SJCRH30 (cell line): Measurements from ENCODE around the gene SLC66A2. TPM values are rescaled to one million over a fixed set of nuclear protein-coding genes. Genes with fewer than 3 reads are reported as not detected.
"Not testable (repeated sequence)": the region's sequence is repeated elsewhere in the genome, so short reads cannot be mapped to it uniquely, and the experiment has no call there.

Experiments
- DNase-seq, 2 experiments: peaks; one replicate each; pipeline ENCODE4 v3.0.0-alpha.2; 2015 to 2020
- H3K27ac ChIP-seq: fragments of 250-450 bp; sonication (Bioruptor Pico); 2 replicates; pipeline ENCODE4 v1.5.1; 2020; ENCODE audit warnings: mild to moderate bottlenecking, moderate library complexity
- H3K27me3 ChIP-seq: fragments of 250-450 bp; sonication (Bioruptor Pico); 2 replicates; pipeline ENCODE4 v1.5.1; 2020; ENCODE audit warnings: mild to moderate bottlenecking, moderate library complexity
- H3K36me3 ChIP-seq: fragments of 250-450 bp; sonication (Bioruptor Pico); 2 replicates; pipeline ENCODE4 v1.5.1; 2020; ENCODE audit warnings: mild to moderate bottlenecking, moderate library complexity
- H3K4me1 ChIP-seq: fragments of 250-450 bp; sonication (Bioruptor Pico); 2 replicates; pipeline ENCODE4 v1.5.1; 2020; ENCODE audit warnings: mild to moderate bottlenecking, moderate library complexity
- H3K4me3 ChIP-seq: fragments of 250-450 bp; sonication (Bioruptor Pico); 2 replicates; pipeline ENCODE4 v1.5.1; 2020; ENCODE audit warnings: mild to moderate bottlenecking, moderate library complexity
- H3K9me3 ChIP-seq: fragments of 250-450 bp; sonication (Bioruptor Pico); replicated peaks from 2 replicates; pipeline ENCODE4 v1.5.1; 2020; ENCODE audit warnings: mild to moderate bottlenecking, moderate library complexity
- total RNA-seq: library from RNA; depleted of rRNA; stranded (reverse); fragments of >200 nt; shearing (Covaris generic); gene quantifications from 2 replicates; pipeline ENCODE4 v1.2.3, GENCODE V29; 2014

The SLC66A2 gene
- total RNA-seq, 1 experiment from 2014 or later = 16.3 TPM

DNA sequence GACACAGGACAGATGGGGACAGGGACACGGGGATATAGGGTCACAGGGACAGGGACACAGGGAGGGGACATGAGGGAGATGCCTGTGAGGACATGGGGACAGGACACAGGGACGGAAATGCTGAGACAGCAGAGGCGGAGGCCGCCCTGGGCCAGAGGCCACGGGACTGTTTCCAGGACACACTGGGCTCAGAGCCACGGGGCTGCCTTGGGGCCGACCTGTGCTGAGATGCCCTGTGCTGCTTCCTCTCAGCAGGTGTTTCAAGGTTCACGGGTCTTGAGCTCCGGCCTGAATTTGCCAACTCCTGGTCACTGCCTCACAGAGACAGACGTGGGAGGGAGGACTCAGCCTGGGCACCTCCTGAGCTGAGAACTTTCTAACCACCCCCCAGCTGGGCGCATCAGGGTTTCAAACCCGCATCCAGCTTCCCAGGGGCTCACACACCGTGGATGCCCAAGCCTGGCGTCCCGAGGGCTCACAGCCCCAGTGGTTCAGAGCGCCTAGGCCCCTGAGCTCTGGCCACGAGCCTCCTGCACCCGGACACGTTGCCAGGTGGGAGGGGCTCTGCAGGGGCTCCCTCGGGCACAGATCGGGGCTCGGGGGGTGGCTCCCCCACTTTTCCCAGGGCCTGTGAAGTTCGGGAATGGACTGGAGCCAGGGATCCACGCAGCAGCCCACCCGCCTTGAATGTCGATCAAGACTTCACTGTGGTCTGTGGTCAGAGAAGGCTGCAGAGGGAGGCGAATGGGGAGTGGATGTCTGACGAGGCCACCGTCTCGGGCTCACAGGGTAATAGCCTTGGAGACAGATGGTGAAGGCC is 64.1 kb downstream of the SLC66A2 start:
- Histone ChIP-seq H3K9me3 (no peaks in the 10 kb centered on the region), H3K4me1 (no peaks in the 10 kb centered on the region), H3K36me3 (no peaks in the 10 kb centered on the region), H3K27ac (no peak overlapping the region), H3K4me3 (no peak overlapping the region), H3K27me3 (no peaks in the 10 kb centered on the region)
- DNase-seq = no peak

DNA sequence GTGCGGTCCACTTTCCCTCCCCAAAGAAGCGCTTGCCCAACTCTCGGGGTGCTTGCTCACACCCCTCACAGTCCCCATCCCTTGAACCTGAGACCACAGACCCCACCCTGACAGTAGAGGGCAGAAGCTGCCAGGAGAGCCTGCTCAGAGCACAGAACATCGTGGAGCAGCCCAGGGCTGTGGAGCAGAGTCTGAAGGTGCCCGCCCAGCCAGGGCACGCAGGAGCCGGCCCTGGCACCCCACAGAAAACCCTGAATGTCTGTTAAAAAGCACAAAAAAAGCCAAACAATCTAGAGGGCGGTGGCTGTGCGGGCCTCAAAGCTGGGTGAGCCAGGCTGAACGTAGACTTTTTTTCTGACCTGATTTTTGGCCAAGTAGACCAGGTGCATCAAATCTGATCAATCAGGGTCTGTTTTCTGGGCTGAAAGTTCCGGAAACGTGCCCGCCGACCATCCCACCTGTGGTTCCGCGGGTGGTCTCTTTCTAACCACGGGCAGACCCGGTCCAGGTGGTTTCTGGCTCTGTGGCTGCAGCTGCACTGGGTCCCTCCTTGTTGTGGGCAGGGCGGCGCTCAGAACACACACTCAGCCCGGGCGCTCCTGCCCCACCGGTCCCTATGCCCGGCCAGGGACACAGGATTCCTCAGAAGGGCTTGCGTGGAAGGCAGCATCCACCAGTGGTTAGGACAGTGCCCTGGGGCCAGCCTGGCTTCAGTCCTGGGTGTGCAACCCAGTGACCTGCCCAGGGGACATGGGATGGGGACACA is 66.3 kb downstream of the SLC66A2 start:
- no peaks in the 10 kb centered on the region for H3K36me3 ChIP-seq
- no peak overlapping the region for H3K27ac ChIP-seq
- H3K9me3 ChIP-seq = no peaks in the 10 kb centered on the region
- no peaks in the 10 kb centered on the region for H3K4me1 ChIP-seq
- H3K27me3 ChIP-seq = no peaks in the 10 kb centered on the region
- H3K4me3 ChIP-seq = no peak overlapping the region
- no peak for DNase-seq

- no peak for DNase-seq
- no peaks in the 10 kb centered on the region for H3K9me3 ChIP-seq
Measured at GRCh38 chr18:79884294-79884962, 67.0 kb downstream of the SLC66A2 start.

DNA sequence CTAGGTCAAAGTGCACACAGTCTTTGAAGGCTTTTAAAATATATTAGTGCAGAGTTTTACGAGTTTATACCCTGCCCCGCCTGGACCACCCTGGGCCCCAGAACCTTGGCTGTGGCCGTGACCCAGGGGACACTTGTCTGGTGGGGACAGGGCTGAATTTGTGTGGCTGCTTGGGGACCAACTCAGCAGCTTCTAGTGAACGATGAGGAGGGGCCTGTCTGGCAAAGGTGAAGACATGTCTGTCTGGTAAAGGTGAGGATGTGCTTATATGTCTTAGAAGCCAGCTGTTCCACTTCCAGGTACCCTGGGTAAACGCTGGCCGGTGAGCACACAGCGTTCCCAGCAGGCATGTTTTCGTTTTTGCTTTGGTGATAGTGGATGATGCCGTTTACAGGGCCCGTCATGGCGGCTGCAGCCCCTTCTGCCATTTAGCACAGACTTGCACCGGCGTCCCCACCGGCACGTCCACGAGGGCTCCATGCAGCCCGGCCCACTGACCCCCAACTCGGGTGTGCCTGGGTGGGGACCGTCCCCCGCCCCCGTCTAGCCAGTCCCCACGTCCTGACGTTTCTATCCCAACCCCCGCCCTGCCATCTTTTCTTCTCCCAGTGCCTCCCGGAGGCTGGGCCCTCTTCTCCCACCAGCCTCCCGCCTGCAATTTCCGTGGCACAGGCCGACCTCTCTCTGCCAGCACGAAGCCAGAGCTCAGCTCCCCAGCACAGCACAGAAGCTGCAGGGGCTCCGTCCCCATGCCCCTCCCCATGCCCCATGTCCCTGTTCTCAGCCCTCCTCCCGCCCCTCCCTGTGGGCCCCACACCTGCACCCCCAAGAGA is 67.8 kb downstream of the SLC66A2 start:
- no peak for DNase-seq
- no peak overlapping the region for H3K27ac ChIP-seq
- no peaks in the 10 kb centered on the region for H3K4me1 ChIP-seq
- no peaks in the 10 kb centered on the region for H3K36me3 ChIP-seq
- no peaks in the 10 kb centered on the region for H3K27me3 ChIP-seq
- no peak overlapping the region for H3K4me3 ChIP-seq
- no peaks in the 10 kb centered on the region for H3K9me3 ChIP-seq

More at GRCh38 chr18:79884294-79884962, 67.0 kb downstream of the SLC66A2 start:
- H3K4me3 ChIP-seq = no peak overlapping the region
- no peaks in the 10 kb centered on the region for H3K36me3 ChIP-seq
- H3K4me1 ChIP-seq = no peaks in the 10 kb centered on the region
- no peaks in the 10 kb centered on the region for H3K27me3 ChIP-seq
- no peak overlapping the region for H3K27ac ChIP-seq

DNA sequence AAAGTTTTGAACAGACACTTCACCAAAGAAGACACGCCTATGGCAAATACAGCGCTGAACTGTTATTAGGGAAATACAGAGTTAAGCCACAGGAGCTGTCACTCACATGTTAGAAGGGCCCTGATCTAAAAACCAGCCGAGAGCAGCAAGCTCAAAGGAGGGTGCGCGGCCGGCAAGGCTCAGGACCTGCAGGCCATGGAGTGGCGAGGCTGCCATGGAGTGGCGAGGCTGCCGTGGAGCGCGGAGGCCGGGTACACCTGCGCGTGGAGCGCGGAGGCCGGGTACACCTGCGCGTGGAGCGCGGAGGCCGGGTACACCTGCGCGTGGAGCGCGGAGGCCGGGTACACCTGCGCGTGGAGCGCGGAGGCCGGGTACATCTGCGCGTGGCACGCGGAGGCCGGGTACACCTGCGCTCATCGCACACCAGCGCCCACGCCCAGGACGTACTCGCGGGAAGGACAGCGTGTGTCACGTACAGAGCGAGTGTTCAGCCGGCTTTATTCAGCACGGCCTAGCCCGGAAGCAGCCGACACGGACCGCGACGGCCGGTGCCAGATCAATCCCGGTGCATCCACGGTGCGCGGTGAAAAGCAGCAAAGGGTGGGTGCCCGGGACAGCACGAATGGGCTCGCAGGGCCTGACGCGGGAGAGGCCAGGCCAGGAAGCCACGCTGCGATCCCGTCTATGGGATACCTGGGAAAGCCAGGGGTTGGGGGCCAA is 68.8 kb downstream of the SLC66A2 start:
- Histone ChIP-seq H3K27ac (no peak overlapping the region), H3K9me3 (no peaks in the 10 kb centered on the region), H3K36me3 (no peaks in the 10 kb centered on the region), H3K27me3 (no peaks in the 10 kb centered on the region), H3K4me3 (no peak overlapping the region), H3K4me1 (no peaks in the 10 kb centered on the region)
- no peak for DNase-seq

- H3K36me3 ChIP-seq = no peaks in the 10 kb centered on the region
- H3K27ac ChIP-seq = no peak overlapping the region
- no peaks in the 10 kb centered on the region for H3K9me3 ChIP-seq
- H3K4me1 ChIP-seq = no peaks in the 10 kb centered on the region
- no peaks in the 10 kb centered on the region for H3K27me3 ChIP-seq
- no peak overlapping the region for H3K4me3 ChIP-seq
- DNase-seq = no peak
Measured at GRCh38 chr18:79881695-79882094, 69.8 kb downstream of the SLC66A2 start.

DNA sequence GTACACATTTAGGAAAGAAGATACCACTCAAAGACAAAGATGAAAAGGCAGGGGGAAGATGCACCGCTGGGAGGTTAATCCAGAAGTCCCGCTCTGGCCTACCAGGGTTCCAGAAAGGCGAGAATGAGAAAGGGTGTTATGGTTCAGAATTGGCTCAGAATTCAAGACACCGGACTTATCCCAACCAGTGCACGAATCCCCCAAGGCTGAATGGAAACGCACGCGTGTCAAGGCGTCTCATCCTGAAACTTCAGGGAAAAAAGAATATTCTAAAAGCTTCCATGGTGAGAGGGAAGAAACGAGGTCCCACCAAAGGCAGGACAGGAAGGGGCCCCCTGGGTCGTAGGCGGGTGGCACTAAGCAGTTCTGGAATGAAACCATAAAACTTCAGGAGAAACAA is 71.9 kb downstream of the SLC66A2 start:
- Histone ChIP-seq H3K27ac (no peak overlapping the region), H3K36me3 (no peaks in the 10 kb centered on the region), H3K9me3 (no peaks in the 10 kb centered on the region), H3K27me3 (no peaks in the 10 kb centered on the region), H3K4me1 (no peaks in the 10 kb centered on the region), H3K4me3 (no peak overlapping the region)
- DNase-seq = no peak

- no peak for DNase-seq
- Histone ChIP-seq H3K36me3 (no peaks in the 10 kb centered on the region), H3K9me3 (no peaks in the 10 kb centered on the region), H3K27me3 (no peaks in the 10 kb centered on the region), H3K27ac (no peak overlapping the region), H3K4me3 (no peak overlapping the region), H3K4me1 (no peaks in the 10 kb centered on the region)
Measured at GRCh38 chr18:79878741-79879378, 72.6 kb downstream of the SLC66A2 start.

- H3K9me3 ChIP-seq, H3K27ac ChIP-seq, DNase-seq, H3K4me3 ChIP-seq, H3K27me3 ChIP-seq, H3K36me3 ChIP-seq, H3K4me1 ChIP-seq: not testable (repeated sequence)
Measured at GRCh38 chr18:79878246-79878645, 73.2 kb downstream of the SLC66A2 start.

DNA sequence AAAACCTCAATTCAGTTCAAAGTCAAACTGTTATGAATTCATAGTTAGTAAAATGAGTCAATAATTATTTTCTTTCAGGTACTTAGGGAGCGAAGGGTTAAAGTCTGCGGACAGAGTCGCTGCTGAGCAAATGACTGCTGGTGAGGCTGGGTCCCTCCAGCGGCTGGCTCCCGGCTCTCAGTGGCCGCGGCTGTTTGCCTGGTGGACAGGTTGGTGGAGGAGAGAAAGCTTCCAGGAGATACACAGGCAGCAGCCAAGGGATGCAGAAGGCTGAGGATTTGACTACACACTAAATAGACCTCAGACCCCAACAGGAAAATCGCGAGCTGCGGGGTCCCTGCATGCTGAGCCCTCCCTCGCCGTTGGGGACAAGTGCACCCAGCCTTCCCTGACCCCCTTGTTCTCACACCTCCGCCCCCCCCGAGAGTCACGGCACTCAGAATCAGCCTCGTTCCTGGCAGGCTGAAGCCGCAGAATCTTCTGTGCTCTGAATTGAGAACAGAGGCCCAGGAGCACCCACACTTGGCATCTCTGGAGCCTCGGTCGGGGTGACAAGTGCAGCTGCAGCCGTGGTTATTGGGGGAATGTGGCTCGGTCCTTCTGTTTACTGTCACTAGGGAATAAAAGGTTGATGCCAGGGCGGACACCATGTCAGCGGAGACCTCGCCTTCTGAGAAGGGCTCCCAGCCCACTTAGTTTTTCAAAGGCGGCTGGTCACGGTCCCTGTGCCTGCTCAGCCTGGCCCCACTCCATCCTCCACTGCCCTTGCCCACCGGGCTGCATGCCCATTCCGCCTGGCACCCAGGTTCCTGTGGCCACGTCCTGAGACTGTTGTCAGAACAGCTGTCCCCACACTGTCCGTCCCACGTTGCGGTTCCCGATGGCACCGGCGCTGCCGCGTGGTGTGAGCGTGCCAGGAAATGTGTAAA is 74.0 kb downstream of the SLC66A2 start:
- DNase-seq = no peak
- Histone ChIP-seq H3K9me3 (no peaks in the 10 kb centered on the region), H3K36me3 (no peaks in the 10 kb centered on the region), H3K27ac (no peak overlapping the region), H3K4me1 (no peaks in the 10 kb centered on the region), H3K27me3 (no peaks in the 10 kb centered on the region), H3K4me3 (no peak overlapping the region)

DNA sequence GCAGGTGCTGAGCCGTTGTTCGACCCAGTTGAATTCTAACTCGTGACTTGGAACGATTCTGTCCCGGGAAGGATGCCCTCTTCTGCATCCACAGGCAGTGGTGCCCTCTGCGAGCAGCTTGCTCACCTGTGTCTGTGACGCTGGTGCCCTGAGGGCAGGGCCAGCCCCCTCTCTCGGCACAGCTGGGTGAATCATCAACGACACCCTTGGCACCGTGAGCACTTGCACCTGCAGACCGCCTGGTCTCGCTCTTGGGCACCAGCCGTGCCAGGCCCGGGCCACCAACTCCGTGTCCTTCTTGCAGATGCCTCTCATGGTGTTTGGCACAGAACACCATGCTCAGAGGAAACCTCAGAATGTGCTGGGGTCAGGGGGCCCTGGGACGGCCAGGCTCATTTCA is 75.0 kb downstream of the SLC66A2 start:
- DNase-seq = no peak
- Histone ChIP-seq H3K27ac (no peak overlapping the region), H3K36me3 (no peaks in the 10 kb centered on the region), H3K4me1 (no peaks in the 10 kb centered on the region), H3K27me3 (no peaks in the 10 kb centered on the region), H3K9me3 (no peaks in the 10 kb centered on the region), H3K4me3 (no peak overlapping the region)

DNA sequence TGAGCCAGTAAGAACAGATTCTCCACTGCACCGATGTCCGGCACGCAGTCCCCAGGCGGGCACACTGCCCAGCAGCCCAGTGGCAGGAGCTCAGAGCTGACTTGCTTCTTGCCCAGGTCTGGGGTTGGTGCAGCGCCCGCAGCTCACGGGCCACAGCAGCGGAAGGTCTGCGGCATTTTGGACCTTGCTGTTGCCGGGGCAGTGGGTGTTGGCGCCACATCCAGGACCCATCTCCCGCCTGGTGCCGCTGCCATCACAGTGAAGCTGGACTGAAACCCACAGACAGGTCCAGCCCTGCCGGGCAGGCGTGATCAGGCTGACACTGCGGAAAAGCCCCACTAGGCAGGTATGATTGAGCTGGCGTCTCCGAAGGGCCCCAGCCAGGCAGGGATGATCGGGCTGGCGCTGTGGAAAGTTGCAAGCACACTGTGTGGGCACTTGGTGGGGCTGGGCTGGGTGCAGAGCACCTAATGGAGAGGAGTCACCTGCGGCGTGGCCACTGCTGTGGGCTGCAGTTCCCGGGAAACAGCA is 75.5 kb downstream of the SLC66A2 start:
- Histone ChIP-seq H3K27me3 (no peaks in the 10 kb centered on the region), H3K4me3 (no peak overlapping the region), H3K4me1 (no peaks in the 10 kb centered on the region), H3K36me3 (no peaks in the 10 kb centered on the region), H3K9me3 (no peaks in the 10 kb centered on the region), H3K27ac (no peak overlapping the region)
- DNase-seq = no peak

- DNase-seq = no peak
- H3K4me1 ChIP-seq = no peaks in the 10 kb centered on the region
- no peak overlapping the region for H3K27ac ChIP-seq
- no peaks in the 10 kb centered on the region for H3K36me3 ChIP-seq
- H3K4me3 ChIP-seq = no peak overlapping the region
- H3K27me3 ChIP-seq = no peaks in the 10 kb centered on the region
- H3K9me3 ChIP-seq = no peaks in the 10 kb centered on the region
Measured at GRCh38 chr18:79875531-79875919, 75.9 kb downstream of the SLC66A2 start.
